SK-N-MC (cell line): ENCODE measurements around the gene MFSD8.

Source experiments
- EZH2 ChIP-seq: fragments of 200-600 bp; sonication (generic); IDR thresholded peaks from one replicate; pipeline ENCODE4 v1.6.1; 2017; ENCODE audit warnings: antibody characterized with exemption
- POLR2AphosphoS5 ChIP-seq: IDR thresholded peaks from 2 replicates; pipeline ENCODE4 v1.6.1; 2012; ENCODE audit warnings: mild to moderate bottlenecking, low read depth, low read length, borderline replicate concordance

DNA sequence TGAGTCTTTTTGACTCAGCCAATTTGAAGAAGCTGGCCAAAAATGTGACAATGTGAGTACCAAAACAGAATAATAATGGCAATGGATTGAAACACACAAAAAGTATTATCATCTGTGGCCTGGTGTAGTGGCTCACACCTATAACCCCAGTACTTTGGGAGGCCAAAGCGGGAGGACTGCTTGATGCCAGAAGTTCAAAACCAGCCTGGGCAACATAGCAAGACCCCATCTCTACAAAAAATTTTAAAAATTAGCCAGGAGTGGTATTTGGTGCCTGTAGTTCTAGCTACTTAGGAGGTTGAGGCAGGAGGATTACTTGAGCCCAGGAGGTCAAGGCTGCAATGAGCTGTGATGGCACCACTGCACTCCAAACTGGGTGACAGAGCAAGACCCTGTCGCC, 42.7 kb downstream of the MFSD8 start:
- no peak for TF ChIP-seq POLR2AphosphoS5
- TF ChIP-seq EZH2, result no peak
